Medulla oblongata (tissue), 1 donor: Measurements from ENCODE around the gene FAIM2.

Experiments
- DNase-seq: peaks from one replicate; pipeline ENCODE4 v3.0.0-alpha.2; 2015; ENCODE audit errors: extremely low spot score

FAIM2 gene

GRCh38 chr12:49824416-49824815 lies 79.3 kb downstream of the FAIM2 start:
- DNase-seq, result no peak

GRCh38 chr12:49823951-49824350 lies 79.7 kb downstream of the FAIM2 start:
- DNase-seq, result no peak

GRCh38 chr12:49823350-49823749 lies 80.3 kb downstream of the FAIM2 start:
- DNase-seq, result no peak

GRCh38 chr12:49821373-49822287 lies 82.1 kb downstream of the FAIM2 start:
- no peak for DNase-seq

GRCh38 chr12:49819786-49820185 lies 83.9 kb downstream of the FAIM2 start:
- DNase-seq, result no peak

- no peak for DNase-seq
These were observed 85.3 kb downstream of the FAIM2 start for GRCh38 chr12:49818241-49818895.
